Fibroblast of villous mesenchyme (primary cell): ENCODE measurements around the gene SHMT1. TPM values are rescaled to one million over a fixed set of nuclear protein-coding genes. Genes with fewer than 3 reads are reported as not detected.
"Not testable (repeated sequence)": the region's sequence is repeated elsewhere in the genome, so short reads cannot be mapped to it uniquely, and the experiment has no call there.

Source experiments
- DNase-seq: peaks from one replicate; pipeline ENCODE4 v3.0.0-alpha.2; 2010; ENCODE audit warnings: low read depth
- H3K4me3 ChIP-seq: 2 replicates; pipeline ENCODE4 v1.5.1; 2011; ENCODE audit warnings: low read depth, mild to moderate bottlenecking, low read length
- CTCF ChIP-seq: IDR thresholded peaks from 2 replicates; pipeline ENCODE4 v1.5.1; 2012; ENCODE audit warnings: low read depth, mild to moderate bottlenecking, low read length; ENCODE audit not compliant: insufficient read depth
- total RNA-seq: library from RNA; depleted of rRNA; stranded (reverse); fragments of >200 nt; gene quantifications from 2 replicates; pipeline ENCODE4 v1.2.3, GENCODE V29; 2012

The SHMT1 gene
- total RNA-seq, 1 donor, result 14.2 TPM

- DNase-seq, result no peak
- TF ChIP-seq CTCF, result no peak
- H3K4me3 ChIP-seq, result no peak overlapping the region
Observed at GRCh38 chr17:18382441-18383078, 19.2 kb upstream of the SHMT1 start.

GRCh38 chr17:18381953-18382245, 18.5 kb upstream of the SHMT1 start:
- TF ChIP-seq CTCF, result no peak
- H3K4me3 ChIP-seq, result no peak overlapping the region
- DNase-seq, result no peak

- no peak for TF ChIP-seq CTCF
- DNase-seq, result no peak
- no peak overlapping the region for H3K4me3 ChIP-seq
Observed at GRCh38 chr17:18381158-18381952, 18.0 kb upstream of the SHMT1 start.

- no peak for DNase-seq
- no peak for TF ChIP-seq CTCF
- H3K4me3 ChIP-seq, result no peak overlapping the region
Observed at GRCh38 chr17:18380471-18381157, 17.3 kb upstream of the SHMT1 start.

- no peak for DNase-seq
- no peak for TF ChIP-seq CTCF
- H3K4me3 ChIP-seq, result no peak overlapping the region
Observed at GRCh38 chr17:18379246-18380146, 16.1 kb upstream of the SHMT1 start.

- H3K4me3 ChIP-seq, DNase-seq: not testable (repeated sequence)
Observed at GRCh38 chr17:18378614-18379013, 15.3 kb upstream of the SHMT1 start.

DNA sequence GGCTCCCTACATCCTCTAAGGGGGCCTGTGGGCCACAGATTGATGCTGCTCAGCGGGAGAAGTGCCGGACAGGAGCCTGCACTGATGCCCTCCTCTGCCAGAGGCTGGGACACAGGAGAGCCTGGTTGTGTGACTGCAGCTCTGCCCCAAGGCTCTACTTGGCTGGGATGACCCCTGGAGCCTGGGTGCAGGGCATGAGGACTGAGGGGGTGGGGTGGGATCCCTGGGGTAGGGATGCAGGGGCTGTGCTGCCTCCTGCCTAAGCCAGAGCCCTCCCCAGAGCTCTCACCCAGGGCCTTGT, 14.8 kb upstream of the SHMT1 start:
- no peak for TF ChIP-seq CTCF
- no peak overlapping the region for H3K4me3 ChIP-seq
- DNase-seq, result no peak
